HG03571 (cell line): ENCODE results near the gene PARP16.
"Not testable (repeated sequence)": the region's sequence is repeated elsewhere in the genome, so short reads cannot be mapped to it uniquely, and the experiment has no call there.

Source experiments
- ATAC-seq: cut with Tn5 transposase; IDR thresholded peaks from one replicate; pipeline ENCODE4 v1.9.1; 2021; ENCODE audit not compliant: unreplicated experiment

The PARP16 gene

DNA sequence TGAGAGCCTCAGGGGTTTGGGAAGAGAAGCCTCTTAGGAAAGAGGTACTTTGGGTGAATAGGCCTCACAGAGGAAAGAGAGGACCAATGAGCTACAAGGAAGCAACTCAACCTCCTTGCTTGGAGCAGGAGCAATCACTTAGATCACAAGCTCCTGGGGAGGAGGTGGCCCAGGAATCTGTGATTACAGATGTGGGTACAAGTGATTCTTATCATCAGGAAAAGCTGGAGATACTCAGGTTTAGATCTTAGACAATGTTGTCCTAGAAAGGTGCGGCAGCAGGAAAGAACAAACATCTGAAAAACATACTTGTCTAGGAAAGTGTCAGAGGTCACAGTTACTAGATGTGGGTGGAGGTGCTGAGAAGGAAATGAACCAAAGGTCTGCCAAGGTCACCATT, 8.2 kb downstream of the PARP16 start:
- no peak for ATAC-seq

DNA sequence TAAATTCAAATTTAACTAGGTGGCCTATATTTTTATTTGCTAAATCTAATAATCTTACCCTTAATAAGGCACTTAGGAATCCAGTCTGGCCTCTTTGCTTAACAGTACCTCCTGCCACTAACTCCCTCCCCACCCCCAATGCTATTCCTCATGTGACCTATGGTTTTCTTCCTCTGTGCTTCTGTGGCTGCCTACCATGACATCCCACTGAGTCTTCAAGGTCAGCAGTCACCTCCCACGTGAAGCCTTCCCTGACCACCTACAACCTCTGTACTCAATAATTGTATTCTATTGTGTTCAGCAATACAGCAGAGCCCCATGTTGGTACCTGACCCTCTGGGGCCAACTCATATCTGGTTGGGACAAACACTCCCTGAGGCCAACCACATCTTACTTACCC, 9.7 kb downstream of the PARP16 start:
- no peak for ATAC-seq

GRCh38 chr15:65275728-65276126, 11.0 kb downstream of the PARP16 start:
- ATAC-seq: no peak

DNA sequence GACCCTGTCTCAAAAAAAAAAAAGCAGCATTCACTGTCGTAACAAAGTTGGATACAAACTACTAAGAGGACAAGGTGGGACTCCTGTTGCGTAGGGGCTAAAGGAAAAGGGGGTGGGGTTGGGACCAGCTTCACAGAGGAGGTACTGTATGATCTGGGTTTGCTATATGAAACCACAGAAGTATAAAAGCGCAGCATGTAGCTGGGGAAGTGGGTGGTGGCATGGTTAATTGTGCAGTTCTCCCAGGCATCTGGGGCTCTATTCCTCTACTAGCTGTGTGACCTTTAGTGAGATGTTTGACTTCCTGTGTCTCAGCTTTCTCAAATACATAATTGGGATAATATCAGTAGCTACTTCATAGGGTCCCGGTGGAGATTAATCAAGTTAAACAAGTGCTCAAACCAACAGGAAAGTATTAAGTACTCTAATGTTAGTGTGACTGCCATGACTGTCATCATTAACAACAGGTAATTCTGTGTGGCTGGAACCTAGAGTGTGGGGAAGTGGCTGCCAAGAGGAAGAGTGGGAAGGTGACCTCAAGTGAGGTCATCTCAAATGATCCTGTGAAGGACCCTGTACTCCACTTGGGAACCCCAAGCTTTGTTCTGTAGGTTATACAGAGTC, 11.5 kb downstream of the PARP16 start:
- ATAC-seq: no peak

DNA sequence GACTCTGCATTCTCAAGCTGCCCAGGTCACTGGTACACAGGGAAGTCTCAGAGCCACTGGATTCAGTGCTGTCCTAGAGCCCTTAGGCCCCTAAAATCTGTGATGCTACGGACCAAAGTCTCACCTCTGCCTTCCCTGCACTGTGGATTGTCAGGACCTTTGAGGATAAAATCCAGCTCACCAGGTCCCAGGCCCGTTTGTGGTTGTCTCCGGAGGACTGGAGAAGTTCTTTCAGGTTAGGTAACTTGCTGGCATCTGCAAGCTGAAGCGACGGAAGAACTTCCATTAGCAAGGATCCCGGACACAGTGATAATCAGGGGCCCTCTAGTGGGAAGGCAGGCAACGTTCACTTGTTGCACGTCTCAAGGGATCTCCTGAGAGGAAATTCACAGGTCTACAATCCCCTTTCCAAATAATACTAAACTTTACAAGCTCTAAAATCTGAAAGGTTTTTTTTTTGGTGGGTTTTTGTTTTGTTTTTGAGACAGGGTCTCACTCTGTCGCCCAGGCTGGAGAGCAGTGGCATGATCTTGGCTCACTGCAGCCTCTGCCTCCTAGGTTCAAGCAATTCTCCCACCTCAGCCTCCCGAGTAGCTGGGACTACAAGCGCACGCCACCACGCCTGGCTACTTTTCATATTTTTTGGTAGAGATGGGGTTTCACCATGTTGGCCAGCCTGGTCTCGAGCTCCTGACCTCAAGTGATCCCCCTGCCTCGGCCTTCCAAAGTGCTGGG, 15.7 kb downstream of the PARP16 start:
- not testable (repeated sequence) for ATAC-seq

GRCh38 chr15:65268411-65268810, 18.3 kb downstream of the PARP16 start:
- no peak for ATAC-seq

GRCh38 chr15:65266469-65266868, 20.2 kb downstream of the PARP16 start:
- no peak for ATAC-seq

DNA sequence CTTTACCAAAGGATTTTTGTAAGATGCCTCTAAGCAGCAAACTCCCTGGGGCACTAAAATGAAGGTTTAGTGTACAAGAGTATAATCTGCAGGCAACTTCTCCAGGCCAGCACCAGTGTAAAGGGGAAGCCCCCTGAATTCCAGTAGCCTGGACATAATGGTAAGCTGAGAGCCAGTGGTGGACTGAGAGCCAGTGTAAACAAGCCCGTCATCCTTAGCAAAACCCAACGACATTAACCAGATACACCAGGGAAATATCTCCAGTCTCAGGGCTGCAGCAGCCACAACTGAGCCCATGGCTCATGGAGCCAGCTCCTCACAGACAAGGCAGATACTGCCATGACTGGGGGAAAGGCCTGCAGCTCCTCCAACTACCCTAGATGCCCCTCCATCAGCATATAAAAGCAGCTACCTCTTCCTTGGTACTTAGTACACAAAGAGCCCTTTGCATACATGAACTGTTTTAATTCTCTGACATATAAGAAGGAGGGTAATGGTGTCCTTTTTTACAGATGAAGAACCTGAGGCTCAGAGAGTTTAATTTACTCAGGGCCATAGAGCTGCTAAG, 21.7 kb downstream of the PARP16 start:
- no peak for ATAC-seq

- no peak for ATAC-seq
These were observed 23.4 kb downstream of the PARP16 start for GRCh38 chr15:65263313-65263712.

DNA sequence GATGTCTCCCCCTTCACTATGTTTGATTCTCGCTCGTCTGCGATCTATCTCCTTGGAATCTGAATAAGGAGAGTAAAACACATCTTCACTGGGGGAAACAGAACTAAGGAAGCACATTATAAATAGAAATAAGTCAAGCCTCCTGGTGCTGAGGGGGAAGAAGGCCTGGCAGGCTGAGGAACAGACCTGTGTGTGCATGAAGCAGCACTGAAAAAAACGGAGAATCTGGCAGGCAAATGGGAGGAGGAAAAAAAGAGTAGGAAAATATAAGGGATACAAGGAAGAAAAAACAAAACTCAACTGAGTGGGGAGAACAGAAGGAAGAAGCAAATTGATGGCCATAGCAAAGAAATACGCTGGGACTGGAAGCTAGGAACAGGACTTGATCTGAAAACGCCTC, 25.7 kb downstream of the PARP16 start:
- no peak for ATAC-seq

DNA sequence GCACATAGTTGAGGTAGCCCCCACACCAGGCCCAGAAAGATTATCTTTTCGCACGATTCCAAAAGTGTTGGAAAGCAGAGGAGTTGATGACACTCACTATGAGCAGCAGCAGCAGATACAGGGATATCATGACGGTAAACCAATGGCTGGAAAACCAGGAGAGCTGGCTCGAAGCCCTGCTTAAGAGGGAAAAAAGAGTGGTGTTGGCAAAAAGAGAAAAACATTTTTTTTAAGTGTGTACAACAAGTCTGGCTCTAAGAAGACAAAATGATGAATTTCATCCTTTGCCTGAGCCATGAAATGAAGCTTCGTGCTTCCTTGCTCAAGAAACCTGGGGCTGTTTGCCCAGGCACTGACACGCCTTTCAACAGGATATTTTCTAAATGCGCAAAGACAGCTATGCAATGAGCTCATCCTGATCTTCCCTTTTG, 27.3 kb downstream of the PARP16 start:
- ATAC-seq: no peak

GRCh38 chr15:65258375-65259262, 28.1 kb downstream of the PARP16 start:
- no peak for ATAC-seq

DNA sequence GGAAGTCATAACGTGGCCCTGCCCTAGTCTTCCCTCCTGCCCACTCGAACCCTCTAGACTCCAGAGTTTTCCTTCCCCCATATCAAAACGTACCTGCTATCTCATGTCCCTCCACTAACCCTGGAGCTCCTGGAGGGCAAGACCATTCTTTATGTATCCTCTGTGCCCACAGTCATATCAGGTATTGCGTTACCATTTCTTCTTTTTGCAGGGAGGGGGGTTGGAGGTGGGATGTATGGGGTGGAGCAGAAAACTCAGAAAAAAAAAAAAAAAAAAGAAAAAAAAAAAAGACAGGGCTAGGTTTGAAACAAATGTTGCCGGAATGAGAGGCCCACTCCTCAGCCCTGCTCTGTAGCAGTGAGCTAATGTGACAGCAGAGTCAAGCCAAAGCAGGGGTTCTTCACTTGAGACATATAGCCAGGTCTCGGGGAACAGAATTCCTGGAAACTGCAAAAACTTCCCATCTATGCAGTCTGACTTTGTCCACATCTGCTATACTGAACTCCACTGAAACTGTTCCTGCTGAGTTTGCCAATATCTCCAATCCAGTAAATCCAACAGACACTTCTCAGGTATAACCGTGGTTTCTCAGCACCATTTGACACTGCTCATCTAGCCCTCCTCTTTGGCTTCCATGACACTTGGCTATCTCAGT, 31.1 kb downstream of the PARP16 start:
- ATAC-seq: no peak

DNA sequence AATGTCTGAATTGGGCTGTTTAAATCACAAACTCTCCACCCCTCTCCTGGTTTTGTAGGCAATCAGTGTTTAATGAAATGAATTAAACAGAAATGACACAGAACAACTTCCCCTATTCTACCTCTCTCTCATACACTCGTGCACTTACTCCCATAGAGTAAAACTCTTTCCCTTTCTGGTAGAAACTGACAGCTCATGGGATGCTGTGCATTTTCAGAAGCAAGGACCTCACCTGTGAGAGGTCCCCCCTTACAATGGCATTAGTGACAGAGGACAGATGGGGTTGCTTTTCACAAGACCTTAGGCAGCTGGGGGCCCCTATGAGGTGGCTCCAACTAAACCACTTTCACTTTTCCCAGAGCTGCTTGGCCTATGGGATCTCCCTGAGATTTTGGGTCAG, 31.9 kb downstream of the PARP16 start:
- no peak for ATAC-seq

DNA sequence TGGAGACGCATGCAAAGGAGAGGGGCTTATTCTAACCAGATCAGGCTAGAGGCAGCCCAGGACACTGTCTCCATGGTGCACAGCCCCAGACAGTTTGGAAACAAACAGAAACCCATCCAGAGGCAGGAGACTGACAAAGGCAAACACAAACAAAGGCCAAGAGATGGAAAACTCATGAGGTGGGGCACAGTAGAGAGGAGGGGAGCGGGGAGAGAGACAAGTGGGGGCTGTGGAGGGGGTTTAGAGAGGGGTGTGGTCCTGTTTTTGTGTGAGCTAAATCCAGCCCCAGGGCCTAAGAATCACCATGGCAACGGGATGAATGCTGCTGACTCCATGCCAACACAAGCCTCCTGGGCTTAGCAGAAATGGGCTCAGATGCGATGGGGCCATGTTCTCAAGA, 32.3 kb downstream of the PARP16 start:
- no peak for ATAC-seq

GRCh38 chr15:65249641-65250040, 37.0 kb downstream of the PARP16 start:
- no peak for ATAC-seq

GRCh38 chr15:65248511-65249255, 38.0 kb downstream of the PARP16 start:
- ATAC-seq: no peak

DNA sequence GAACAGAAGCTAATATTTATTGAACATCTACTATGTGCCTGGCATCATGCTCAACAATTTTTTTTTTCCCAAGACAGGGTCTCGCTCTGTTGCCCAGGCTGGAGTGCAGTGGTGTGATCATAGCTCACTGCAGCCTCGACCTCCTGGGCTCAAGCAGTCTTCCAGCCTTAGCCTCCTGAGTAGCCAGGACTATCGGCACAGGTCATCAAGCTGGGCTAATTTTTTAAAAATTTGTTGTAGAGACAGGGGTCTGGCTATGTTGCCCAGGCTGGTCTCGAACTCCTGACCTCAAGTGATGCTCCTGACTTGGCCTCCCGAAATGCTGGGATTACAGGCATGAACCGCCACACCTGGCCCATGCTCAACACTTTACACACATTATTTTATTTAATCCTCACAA, 39.7 kb downstream of the PARP16 start:
- ATAC-seq: no peak

DNA sequence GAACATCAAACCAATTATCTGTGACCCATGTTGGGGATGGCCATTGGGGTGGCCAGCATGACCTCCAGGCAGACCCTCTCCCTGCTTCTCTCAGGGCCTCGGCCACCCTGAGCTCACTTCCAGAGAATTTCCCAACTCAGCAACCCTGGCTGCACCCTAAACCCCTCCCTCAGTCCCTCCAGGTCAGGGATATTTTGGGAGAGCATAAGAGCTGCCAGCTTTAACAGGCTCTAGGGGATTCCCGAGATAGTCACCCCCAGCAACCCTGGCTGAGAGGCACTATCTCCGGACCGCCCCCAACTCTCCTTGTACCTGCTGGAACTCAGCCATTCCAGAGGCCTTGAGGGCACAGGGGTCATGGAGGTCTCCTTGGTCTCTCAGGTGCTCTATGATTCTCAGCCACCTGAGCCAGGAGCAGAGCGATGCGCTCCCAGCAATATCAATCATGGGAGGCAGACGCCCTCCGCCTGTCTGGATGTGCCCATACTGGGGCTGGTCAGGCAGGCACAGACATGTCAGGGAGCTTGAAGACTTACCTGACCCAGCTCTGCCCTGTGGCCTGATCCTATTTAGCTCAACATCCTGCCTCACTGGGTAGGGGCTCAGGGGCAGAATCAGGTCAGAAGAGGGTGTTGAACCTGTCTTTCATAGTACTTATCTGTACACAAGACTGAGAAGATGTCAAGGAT, 40.5 kb downstream of the PARP16 start:
- no peak for ATAC-seq
